PC-3 (cell line): Measurements from ENCODE around the gene MRM2. TPM values are rescaled to one million over a fixed set of nuclear protein-coding genes. Genes with fewer than 3 reads are reported as not detected.

ENCODE experiments used
- ATAC-seq: fragments of 200-7000 bp; cut with Tn5 transposase; 2 replicates; pipeline ENCODE4 v1.9.1; 2020; ENCODE audit warnings: mild to moderate bottlenecking, moderate library complexity
- BruUV-seq: library from RNA; stranded (reverse); fragments of 400-500 nt; replicated peaks from 2 replicates; lab custom pipeline; 2021; lab: Mats Ljungman, UMichigan
- CTCF ChIA-PET: fragments of 300-600 bp; sonication (Branson Sonifier 250); formaldehyde crosslinking; loops from one replicate; lab custom pipeline; 2022; ENCODE audit warnings: antibody characterized with exemption; lab: Charles Lee
- POLR2A ChIA-PET: fragments of 300-600 bp; sonication (Branson Sonifier 250); formaldehyde crosslinking; loops from one replicate; lab custom pipeline; 2022; ENCODE audit warnings: antibody characterized with exemption; ENCODE audit not compliant: unreplicated experiment; lab: Charles Lee
- DNase-seq: peaks from one replicate; pipeline ENCODE4 v3.0.0-alpha.2; 2015
- H2AFZ ChIP-seq: fragments of 300-600 bp; sonication (generic); 2 replicates; pipeline ENCODE4 v1.6.0; 2016; ENCODE audit warnings: antibody characterized with exemption, low read length
- H3F3A ChIP-seq: fragments of 300-600 bp; sonication (generic); one replicate; pipeline ENCODE4 v1.6.0; 2017; ENCODE audit warnings: antibody characterized with exemption, low read length, control low read depth, mild to moderate bottlenecking; ENCODE audit not compliant: unreplicated experiment
- H3K27ac ChIP-seq: fragments of 300-600 bp; sonication (generic); 2 replicates; pipeline ENCODE4 v1.5.1; 2016; ENCODE audit warnings: mild to moderate bottlenecking, low read length
- H3K27me3 ChIP-seq: fragments of 300-600 bp; sonication (generic); 2 replicates; pipeline ENCODE4 v1.6.1; 2016; ENCODE audit warnings: low read length, mixed read lengths
- H3K36me3 ChIP-seq: fragments of 300-600 bp; sonication (generic); 2 replicates; pipeline ENCODE4 v1.6.1; 2016; ENCODE audit warnings: low read depth, mixed run types, low read length, mixed read lengths
- H3K4me1 ChIP-seq: fragments of 300-600 bp; sonication (generic); 2 replicates; pipeline ENCODE4 v1.5.1; 2016; ENCODE audit warnings: low read length; ENCODE audit not compliant: insufficient read depth
- H3K4me2 ChIP-seq: fragments of 300-600 bp; sonication (generic); 2 replicates; pipeline ENCODE4 v1.6.0; 2016; ENCODE audit warnings: low read length
- H3K4me3 ChIP-seq: fragments of 300-600 bp; sonication (generic); 2 replicates; pipeline ENCODE4 v1.5.1; 2016; ENCODE audit warnings: mild to moderate bottlenecking, low read length, mixed read lengths
- H3K79me2 ChIP-seq: fragments of 300-600 bp; sonication (generic); 2 replicates; pipeline ENCODE4 v1.6.1; 2017; ENCODE audit warnings: low read length, mixed read lengths
- H3K9ac ChIP-seq: fragments of 300-600 bp; sonication (generic); 2 replicates; pipeline ENCODE4 v1.6.0; 2016; ENCODE audit warnings: mild to moderate bottlenecking, low read length
- H3K9me2 ChIP-seq: fragments of 300-600 bp; sonication (generic); replicated peaks from 2 replicates; pipeline ENCODE4 v1.6.1; 2016; ENCODE audit warnings: mixed run types, low read length, mixed read lengths
- H3K9me3 ChIP-seq: fragments of 300-600 bp; sonication (generic); 2 replicates; pipeline ENCODE4 v1.6.1; 2016; ENCODE audit warnings: low read length, mixed read lengths
- H4K20me1 ChIP-seq: fragments of 300-600 bp; sonication (generic); 2 replicates; pipeline ENCODE4 v1.6.1; 2016; ENCODE audit warnings: low read length, mixed read lengths
- CTCF ChIP-seq: fragments of 300-600 bp; sonication (generic); conservative IDR thresholded peaks from 2 replicates; pipeline ENCODE4 v1.5.1; 2017; ENCODE audit warnings: antibody characterized with exemption, low read depth, mild to moderate bottlenecking, low read length
- EZH2 ChIP-seq: fragments of 300-600 bp; sonication (generic); IDR thresholded peaks from one replicate; pipeline ENCODE4 v1.6.1; 2017; ENCODE audit warnings: antibody characterized with exemption, mild to moderate bottlenecking, low read length; ENCODE audit not compliant: unreplicated experiment
- EZH2phosphoT487 ChIP-seq: fragments of 300-600 bp; sonication (generic); IDR thresholded peaks from 2 replicates; pipeline ENCODE4 v1.6.1; 2018; ENCODE audit warnings: mild to moderate bottlenecking, antibody characterized with exemption, low read length, borderline replicate concordance
- intact Hi-C: fragments of 100-400 bp; cut with micrococcal nuclease; formaldehyde crosslinking; loops from 2 replicates; pipeline ENCODE4 v1.9.0; 2023
- total RNA-seq: library from RNA; depleted of rRNA; stranded (reverse); fragments of >200 nt; gene quantifications from 2 replicates; pipeline ENCODE4 v1.2.3, GENCODE V29; 2014

The MRM2 gene
- total RNA-seq, 1 experiment from 2014 or later = 42.6 TPM

DNA sequence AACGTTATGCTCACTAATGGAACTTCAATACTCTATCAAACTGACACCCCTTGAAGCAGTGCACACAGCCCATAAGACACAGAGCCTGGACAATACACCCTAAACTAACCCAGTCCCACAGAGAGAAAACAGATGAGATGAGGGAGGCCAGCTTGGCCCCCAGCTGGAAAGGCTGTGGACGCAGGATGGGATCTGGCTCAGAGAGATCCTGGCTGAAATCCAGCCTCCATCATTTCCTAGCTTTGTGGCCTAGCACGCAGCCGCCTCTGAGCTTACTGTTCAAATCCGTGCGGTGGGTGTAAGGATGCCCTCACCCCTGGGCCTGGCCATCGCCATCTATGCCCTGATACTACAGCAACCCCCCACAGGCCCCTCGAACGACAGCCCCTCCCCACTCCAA is 39.5 kb upstream of the MRM2 start:
- CTCF ChIA-PET = no interaction called here
- POLR2A ChIA-PET = no interaction called here
- H2AFZ ChIP-seq = no peak overlapping the region
- H3K27me3 ChIP-seq = no peaks in the 10 kb centered on the region
- no peaks in the 10 kb centered on the region for H4K20me1 ChIP-seq
- no peak overlapping the region for H3K4me3 ChIP-seq
- DNase-seq = no peak
- TF ChIP-seq EZH2phosphoT487 = no peak
- TF ChIP-seq CTCF = no peak
- no peak for TF ChIP-seq EZH2
- H3K9me2 ChIP-seq = no peaks in the 10 kb centered on the region
- no peak overlapping the region for H3K9ac ChIP-seq
- no peak overlapping the region for H3K27ac ChIP-seq
- H3F3A ChIP-seq = no peaks in the 10 kb centered on the region
- no peak for ATAC-seq
- H3K9me3 ChIP-seq = no peaks in the 10 kb centered on the region
- no peak overlapping the region for H3K4me2 ChIP-seq
- H3K4me1 ChIP-seq = no peaks in the 10 kb centered on the region
- intact Hi-C loops = no loop called here
- BruUV-seq = no TSS peak
- no peaks in the 10 kb centered on the region for H3K79me2 ChIP-seq
- H3K36me3 ChIP-seq = no peaks in the 10 kb centered on the region

DNA sequence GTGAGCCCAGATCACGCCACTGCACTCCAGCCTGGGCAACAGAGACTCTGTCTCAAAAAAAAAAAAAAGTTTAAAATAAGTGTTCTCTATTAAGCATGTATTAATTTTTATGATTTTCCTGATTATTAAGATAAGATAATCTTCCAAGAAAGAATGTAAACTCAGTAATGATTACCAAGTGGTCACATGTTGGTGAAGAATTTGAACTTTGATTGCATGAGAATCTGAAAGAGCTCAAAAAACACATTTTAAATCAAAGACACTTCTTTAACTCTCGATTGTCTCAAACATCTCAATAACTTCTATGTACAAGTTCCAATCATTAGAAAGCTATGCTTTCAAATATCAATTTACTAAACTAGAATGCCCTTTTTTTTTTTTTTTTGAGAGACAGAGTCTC is 38.4 kb upstream of the MRM2 start:
- no peak overlapping the region for H3K4me3 ChIP-seq
- no TSS peak for BruUV-seq
- POLR2A ChIA-PET = no interaction called here
- ATAC-seq (no peak), DNase-seq (no peak)
- H3K9me2 ChIP-seq = no peaks in the 10 kb centered on the region
- no peaks in the 10 kb centered on the region for H3K9me3 ChIP-seq
- H3K36me3 ChIP-seq = no peaks in the 10 kb centered on the region
- intact Hi-C loops = no loop called here
- no peak overlapping the region for H2AFZ ChIP-seq
- H3K27ac ChIP-seq = no peak overlapping the region
- CTCF ChIA-PET = no interaction called here
- no peak overlapping the region for H3K9ac ChIP-seq
- H3K4me1 ChIP-seq = no peaks in the 10 kb centered on the region
- no peaks in the 10 kb centered on the region for H3K79me2 ChIP-seq
- no peaks in the 10 kb centered on the region for H3F3A ChIP-seq
- TF ChIP-seq EZH2phosphoT487 = no peak
- TF ChIP-seq CTCF = no peak
- TF ChIP-seq EZH2 = no peak
- no peaks in the 10 kb centered on the region for H3K27me3 ChIP-seq
- no peaks in the 10 kb centered on the region for H4K20me1 ChIP-seq
- no peak overlapping the region for H3K4me2 ChIP-seq

GRCh38 chr7:2279896-2280295 is 37.9 kb upstream of the MRM2 start:
- intact Hi-C loops = no loop called here
- no TSS peak for BruUV-seq
- H3K9me3 ChIP-seq = no peaks in the 10 kb centered on the region
- no peaks in the 10 kb centered on the region for H4K20me1 ChIP-seq
- no peak for ATAC-seq
- H3K27ac ChIP-seq = no peak overlapping the region
- H3K9me2 ChIP-seq = no peaks in the 10 kb centered on the region
- H3K36me3 ChIP-seq = no peaks in the 10 kb centered on the region
- no peak for DNase-seq
- no peaks in the 10 kb centered on the region for H3K27me3 ChIP-seq
- H3K79me2 ChIP-seq = no peaks in the 10 kb centered on the region
- no peak overlapping the region for H3K4me3 ChIP-seq
- no peak overlapping the region for H2AFZ ChIP-seq
- TF ChIP-seq CTCF (no peak), EZH2phosphoT487 (no peak), EZH2 (no peak)
- no peaks in the 10 kb centered on the region for H3K4me1 ChIP-seq
- ChIA-PET POLR2A (no interaction called here), CTCF (no interaction called here)
- H3K9ac ChIP-seq = no peak overlapping the region
- no peak overlapping the region for H3K4me2 ChIP-seq
- H3F3A ChIP-seq = no peaks in the 10 kb centered on the region
